Suprapubic skin (tissue), 4 donors: ENCODE results near the gene SIRPA.

Source experiments
- EP300 ChIP-seq: sonication (generic); formaldehyde crosslinking; IDR thresholded peaks from one replicate; pipeline ENCODE4 v1.6.1; 2017; ENCODE audit warnings: antibody characterized with exemption
- POLR2A ChIP-seq, 2 donors: fragments of 450-650 bp; IDR thresholded peaks; one replicate each; pipeline ENCODE4 v1.6.1; 2017; ENCODE audit warnings: antibody characterized with exemption in 2 of 2, mild to moderate bottlenecking in 2 of 2, moderate library complexity in 2 of 2
- POLR2AphosphoS5 ChIP-seq, 3 donors: sonication (generic); formaldehyde crosslinking; IDR thresholded peaks; one replicate each; pipeline ENCODE4 v1.6.1; 2017; ENCODE audit warnings: antibody characterized with exemption in 3 of 3
- TF ChIP-seq, protein P1 (sequence below), 2 donors: fragments of 200-600 bp in 1 of 2; fragments of 450-650 bp in 1 of 2; sonication (generic) in 1 of 2; IDR thresholded peaks; one replicate each; pipeline ENCODE4 v1.5.1; 2016 to 2019; ENCODE audit warnings: antibody characterized with exemption in 2 of 2, mild to moderate bottlenecking in 1 of 2, moderate library complexity in 1 of 2

DNA sequence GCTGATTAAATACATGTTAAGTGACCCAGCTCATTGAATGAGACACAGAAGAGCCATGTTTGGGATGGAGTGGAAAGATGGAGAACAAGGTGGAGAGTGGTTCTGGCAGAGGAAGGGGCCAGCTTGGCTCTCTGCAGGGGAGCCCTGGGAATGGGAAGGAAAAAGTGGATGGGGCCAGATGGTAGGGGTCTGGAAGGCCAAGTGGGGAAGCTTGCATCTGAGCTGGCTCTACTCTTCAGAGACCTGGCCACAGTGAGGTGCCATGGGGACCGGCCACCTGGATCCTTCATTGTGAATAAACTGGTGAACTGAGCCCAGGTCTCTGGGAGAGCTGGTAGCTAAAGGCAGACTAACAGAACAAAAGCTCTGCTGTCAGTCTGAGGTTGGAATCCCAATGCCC is 48.9 kb upstream of the SIRPA start:
- TF ChIP-seq POLR2A (IDR thresholded peaks at IDR 0.05) (no peak), POLR2AphosphoS5 (IDR thresholded peaks at IDR 0.05) (no peak), EP300 (no peak)
- TF ChIP-seq, protein P1, sequence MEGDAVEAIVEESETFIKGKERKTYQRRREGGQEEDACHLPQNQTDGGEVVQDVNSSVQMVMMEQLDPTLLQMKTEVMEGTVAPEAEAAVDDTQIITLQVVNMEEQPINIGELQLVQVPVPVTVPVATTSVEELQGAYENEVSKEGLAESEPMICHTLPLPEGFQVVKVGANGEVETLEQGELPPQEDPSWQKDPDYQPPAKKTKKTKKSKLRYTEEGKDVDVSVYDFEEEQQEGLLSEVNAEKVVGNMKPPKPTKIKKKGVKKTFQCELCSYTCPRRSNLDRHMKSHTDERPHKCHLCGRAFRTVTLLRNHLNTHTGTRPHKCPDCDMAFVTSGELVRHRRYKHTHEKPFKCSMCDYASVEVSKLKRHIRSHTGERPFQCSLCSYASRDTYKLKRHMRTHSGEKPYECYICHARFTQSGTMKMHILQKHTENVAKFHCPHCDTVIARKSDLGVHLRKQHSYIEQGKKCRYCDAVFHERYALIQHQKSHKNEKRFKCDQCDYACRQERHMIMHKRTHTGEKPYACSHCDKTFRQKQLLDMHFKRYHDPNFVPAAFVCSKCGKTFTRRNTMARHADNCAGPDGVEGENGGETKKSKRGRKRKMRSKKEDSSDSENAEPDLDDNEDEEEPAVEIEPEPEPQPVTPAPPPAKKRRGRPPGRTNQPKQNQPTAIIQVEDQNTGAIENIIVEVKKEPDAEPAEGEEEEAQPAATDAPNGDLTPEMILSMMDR (IDR thresholded peaks at IDR 0.05) = no peak
